AG08396 (cell line): ENCODE measurements around the gene MADCAM1.

Experiments used
- DNase-seq: peaks from one replicate; pipeline ENCODE4 v3.0.0; 2012; ENCODE audit warnings: low spot score, mixed read lengths

MADCAM1 gene

GRCh38 chr19:532561-533363 lies 36.5 kb downstream of the MADCAM1 start:
- peak; percentile 82 for DNase-seq

- no peak for DNase-seq
Observed at GRCh38 chr19:533364-534058, 37.2 kb downstream of the MADCAM1 start.

- no peak for DNase-seq
Observed at GRCh38 chr19:534088-534487, 37.8 kb downstream of the MADCAM1 start.

GRCh38 chr19:535017-535835 lies 38.9 kb downstream of the MADCAM1 start:
- DNase-seq, result no peak

- no peak for DNase-seq
Observed at GRCh38 chr19:536031-536880, 40.0 kb downstream of the MADCAM1 start.

GRCh38 chr19:536881-537404 lies 40.7 kb downstream of the MADCAM1 start:
- DNase-seq, result no peak

- DNase-seq, result no peak
Observed at GRCh38 chr19:538641-539428, 42.5 kb downstream of the MADCAM1 start.

GRCh38 chr19:539429-540030 lies 43.2 kb downstream of the MADCAM1 start:
- DNase-seq, result no peak

GRCh38 chr19:540867-541637 lies 44.8 kb downstream of the MADCAM1 start:
- no peak for DNase-seq

- DNase-seq, result no peak
Observed at GRCh38 chr19:541699-542098, 45.4 kb downstream of the MADCAM1 start.

- DNase-seq, result peak; percentile 6
Observed at GRCh38 chr19:542173-542866, 46.0 kb downstream of the MADCAM1 start.

GRCh38 chr19:543910-544608 lies 47.8 kb downstream of the MADCAM1 start, which contains the start of gene GZMM:
Gene GZMM, plus strand, starts transcription at chr19:544053. Its CDS starts 19 bp downstream, at chr19:544072.
- DNase-seq, result peak; percentile 10

GRCh38 chr19:547117-547516 lies 50.8 kb downstream of the MADCAM1 start:
- no peak for DNase-seq

GRCh38 chr19:547836-548720 lies 51.8 kb downstream of the MADCAM1 start:
- DNase-seq, result peak; percentile 20

- peak; percentile 40 for DNase-seq
Observed at GRCh38 chr19:548886-549830, 52.9 kb downstream of the MADCAM1 start.

GRCh38 chr19:554817-555216 lies 58.5 kb downstream of the MADCAM1 start:
- DNase-seq, result no peak
